ENCODE data around the gene ZNF677.

Gene ZNF677

GRCh38 chr19:53290758-53291549 is 36.3 kb upstream of the ZNF677 start:
- Histone ChIP-seq H3K27ac (ENCODE audit: extremely low read depth, low read depth, low read length) (no peak overlapping the region), H3K36me3 (ENCODE audit: control insufficient read depth in 2 of 2, insufficient read depth in 1 of 2, low read length in 2 of 2) (no peaks in the 10 kb centered on the region), H3K4me1 (ENCODE audit: control insufficient read depth, insufficient read depth, low read length) (no peaks in the 10 kb centered on the region), H3K9me3 (ENCODE audit: control insufficient read depth, insufficient read depth, low read depth, low read length) (no peaks in the 10 kb centered on the region; the same call in 1 of the 2 replicates), H3K4me3 (ENCODE audit: low read depth, low read length) (no peak overlapping the region)
- no peak for TF ChIP-seq ZNF214 (tag by site-specific recombination; IDR thresholded peaks at IDR 0.05; ENCODE audit: borderline replicate concordance)
- TF ChIP-seq ZNF362 (tag by site-specific recombination; IDR thresholded peaks at IDR 0.05): no peak
- no peak for TF ChIP-seq ZNF148 (tag by site-specific recombination; IDR thresholded peaks at IDR 0.05; ENCODE audit: borderline replicate concordance)
- TF ChIP-seq ZNF157 (tag by site-specific recombination; IDR thresholded peaks at IDR 0.05): no peak
- TF ChIP-seq MZF1 (tag by site-specific recombination; IDR thresholded peaks at IDR 0.05; ENCODE audit: borderline replicate concordance): no peak
- no peak for TF ChIP-seq KLF1 (tag by site-specific recombination; IDR thresholded peaks at IDR 0.05)
- no peak for TF ChIP-seq ZNF146 (tag by site-specific recombination; IDR thresholded peaks at IDR 0.05)
- no peak for TF ChIP-seq ZNF791 (tag by site-specific recombination; IDR thresholded peaks at IDR 0.05)
- TF ChIP-seq AEBP2 (tag by site-specific recombination; IDR thresholded peaks at IDR 0.05; ENCODE audit: borderline replicate concordance): no peak
- TF ChIP-seq ZNF184 (tag by site-specific recombination; IDR thresholded peaks at IDR 0.05): no peak
- TF ChIP-seq ZBTB8A (tag by site-specific recombination; IDR thresholded peaks at IDR 0.05): no peak
- TF ChIP-seq PATZ1 (tag by site-specific recombination; IDR thresholded peaks at IDR 0.05): no peak
- TF ChIP-seq ZFP41 (tag by site-specific recombination; IDR thresholded peaks at IDR 0.05; ENCODE audit: borderline replicate concordance): no peak
- TF ChIP-seq HOXA7 (CRISPR knock-in tag; IDR thresholded peaks at IDR 0.05; ENCODE audit: borderline replicate concordance): no peak
- TF ChIP-seq OVOL3 (tag by site-specific recombination; IDR thresholded peaks at IDR 0.05): no peak
- TF ChIP-seq ZNF658 (tag by site-specific recombination; IDR thresholded peaks at IDR 0.05): no peak
- TF ChIP-seq ZNF449 (tag by site-specific recombination; IDR thresholded peaks at IDR 0.05): no peak
- ChIA-PET POLR2A (no interaction called here), CTCF (no interaction called here)

Data from HEK293 (cell line).